PFSK-1 (cell line): Measurements from ENCODE around the gene LCORL.

Experiments
- FOXP2 ChIP-seq: optimal IDR thresholded peaks from 2 replicates; pipeline ENCODE3; 2011; ENCODE audit warnings: borderline replicate concordance, control low read depth, inconsistent platforms; ENCODE audit not compliant: insufficient read depth; ENCODE audit errors: extremely low read length, extremely low read depth
- POLR2AphosphoS5 ChIP-seq: IDR thresholded peaks from 2 replicates; pipeline ENCODE4 v1.6.1; 2012; ENCODE audit warnings: low read depth, mild to moderate bottlenecking, control low read depth, low read length, moderate library complexity
- SIN3A ChIP-seq: IDR thresholded peaks from 2 replicates; pipeline ENCODE4 v1.6.1; 2012; ENCODE audit warnings: mild to moderate bottlenecking, low read length, moderate library complexity, borderline replicate concordance; ENCODE audit not compliant: insufficient read depth
- TAF1 ChIP-seq: IDR thresholded peaks from 2 replicates; pipeline ENCODE4 v1.6.1; 2012; ENCODE audit warnings: low read length, control low read depth, borderline replicate concordance; ENCODE audit not compliant: insufficient read depth
- TF ChIP-seq, protein P1 (sequence below), 2 experiments: IDR thresholded peaks; 2 replicates each; pipeline versions ENCODE4 v1.6.1 to v1.8.0; 2011 to 2012; ENCODE audit warnings: low read depth in 2 of 2, low read length in 2 of 2, control low read depth in 1 of 2, inconsistent platforms in 1 of 2, mild to moderate bottlenecking in 1 of 2, moderate library complexity in 1 of 2; ENCODE audit not compliant: insufficient read depth in 1 of 2

The LCORL gene

GRCh38 chr4:18042754-18043153 lies 21.2 kb upstream of the LCORL start:
- no peak for TF ChIP-seq SIN3A
- TF ChIP-seq, protein P1, sequence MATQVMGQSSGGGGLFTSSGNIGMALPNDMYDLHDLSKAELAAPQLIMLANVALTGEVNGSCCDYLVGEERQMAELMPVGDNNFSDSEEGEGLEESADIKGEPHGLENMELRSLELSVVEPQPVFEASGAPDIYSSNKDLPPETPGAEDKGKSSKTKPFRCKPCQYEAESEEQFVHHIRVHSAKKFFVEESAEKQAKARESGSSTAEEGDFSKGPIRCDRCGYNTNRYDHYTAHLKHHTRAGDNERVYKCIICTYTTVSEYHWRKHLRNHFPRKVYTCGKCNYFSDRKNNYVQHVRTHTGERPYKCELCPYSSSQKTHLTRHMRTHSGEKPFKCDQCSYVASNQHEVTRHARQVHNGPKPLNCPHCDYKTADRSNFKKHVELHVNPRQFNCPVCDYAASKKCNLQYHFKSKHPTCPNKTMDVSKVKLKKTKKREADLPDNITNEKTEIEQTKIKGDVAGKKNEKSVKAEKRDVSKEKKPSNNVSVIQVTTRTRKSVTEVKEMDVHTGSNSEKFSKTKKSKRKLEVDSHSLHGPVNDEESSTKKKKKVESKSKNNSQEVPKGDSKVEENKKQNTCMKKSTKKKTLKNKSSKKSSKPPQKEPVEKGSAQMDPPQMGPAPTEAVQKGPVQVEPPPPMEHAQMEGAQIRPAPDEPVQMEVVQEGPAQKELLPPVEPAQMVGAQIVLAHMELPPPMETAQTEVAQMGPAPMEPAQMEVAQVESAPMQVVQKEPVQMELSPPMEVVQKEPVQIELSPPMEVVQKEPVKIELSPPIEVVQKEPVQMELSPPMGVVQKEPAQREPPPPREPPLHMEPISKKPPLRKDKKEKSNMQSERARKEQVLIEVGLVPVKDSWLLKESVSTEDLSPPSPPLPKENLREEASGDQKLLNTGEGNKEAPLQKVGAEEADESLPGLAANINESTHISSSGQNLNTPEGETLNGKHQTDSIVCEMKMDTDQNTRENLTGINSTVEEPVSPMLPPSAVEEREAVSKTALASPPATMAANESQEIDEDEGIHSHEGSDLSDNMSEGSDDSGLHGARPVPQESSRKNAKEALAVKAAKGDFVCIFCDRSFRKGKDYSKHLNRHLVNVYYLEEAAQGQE (IDR thresholded peaks at IDR 0.05; ENCODE audit: insufficient read depth in 1 of 2, low read depth in 2 of 2, low read length in 2 of 2), result no peak
- no peak for TF ChIP-seq FOXP2
- no peak for TF ChIP-seq POLR2AphosphoS5
- no peak for TF ChIP-seq TAF1

- TF ChIP-seq, protein P1 (IDR thresholded peaks at IDR 0.05; ENCODE audit: insufficient read depth in 1 of 2, low read depth in 2 of 2, low read length in 2 of 2), result no peak
- TF ChIP-seq FOXP2 (no peak), TAF1 (no peak), SIN3A (no peak), POLR2AphosphoS5 (no peak)
These were observed 20.5 kb upstream of the LCORL start for GRCh38 chr4:18042012-18042411.

DNA sequence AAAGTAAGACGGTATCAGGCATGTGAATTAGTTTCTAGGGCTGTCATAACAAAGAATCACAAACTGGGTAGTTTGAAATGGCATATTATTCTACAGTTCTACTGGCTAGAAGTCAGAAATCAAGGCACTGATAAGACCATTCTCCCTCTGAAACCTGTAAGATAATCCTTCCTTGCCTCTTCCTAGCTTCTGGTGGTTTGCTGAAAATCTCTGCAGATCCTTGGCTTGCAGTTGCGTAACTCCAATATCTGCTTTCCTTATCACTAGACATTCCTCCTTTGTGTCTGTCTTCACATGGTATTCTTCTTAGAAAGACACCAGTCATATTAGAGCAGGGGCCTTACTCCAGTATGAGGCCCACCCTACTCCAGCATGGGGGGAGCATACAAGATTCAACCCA lies 19.6 kb upstream of the LCORL start:
- TF ChIP-seq TAF1, result no peak
- TF ChIP-seq SIN3A, result no peak
- TF ChIP-seq, protein P1 (IDR thresholded peaks at IDR 0.05; ENCODE audit: insufficient read depth in 1 of 2, low read depth in 2 of 2, low read length in 2 of 2), result no peak
- TF ChIP-seq FOXP2, result no peak
- no peak for TF ChIP-seq POLR2AphosphoS5

DNA sequence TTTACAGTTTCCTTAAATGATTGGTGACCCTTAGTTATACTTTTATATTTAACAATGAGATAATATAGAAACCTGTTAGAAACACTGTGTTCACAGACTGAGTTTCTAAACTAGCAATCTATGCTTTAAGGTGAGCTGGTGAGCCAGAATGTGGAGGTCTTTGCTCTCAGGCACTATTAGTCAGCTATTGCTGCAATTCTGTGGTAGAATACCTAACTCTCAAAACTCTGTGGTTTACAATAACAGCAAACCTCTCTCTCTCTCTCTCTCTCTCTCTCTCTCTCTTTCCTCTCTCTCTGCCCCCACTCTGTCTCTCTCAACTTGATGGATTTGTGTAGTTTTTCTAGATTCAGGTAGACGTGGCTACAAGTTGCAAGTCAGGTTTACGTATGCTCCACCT lies 17.6 kb upstream of the LCORL start:
- no peak for TF ChIP-seq POLR2AphosphoS5
- TF ChIP-seq, protein P1 (IDR thresholded peaks at IDR 0.05; ENCODE audit: insufficient read depth in 1 of 2, low read depth in 2 of 2, low read length in 2 of 2), result no peak
- no peak for TF ChIP-seq TAF1
- no peak for TF ChIP-seq FOXP2
- no peak for TF ChIP-seq SIN3A

- TF ChIP-seq POLR2AphosphoS5 (no peak), SIN3A (no peak), FOXP2 (no peak), TAF1 (no peak)
- TF ChIP-seq, protein P1 (IDR thresholded peaks at IDR 0.05; ENCODE audit: insufficient read depth in 1 of 2, low read depth in 2 of 2, low read length in 2 of 2), result no peak
These were observed 12.5 kb upstream of the LCORL start for GRCh38 chr4:18034099-18034498.
